Measurements from ENCODE around the gene POU6F1.
"Not testable (repeated sequence)": the region's sequence is repeated elsewhere in the genome, so short reads cannot be mapped to it uniquely, and the experiment has no call there.

The POU6F1 gene, protein sequence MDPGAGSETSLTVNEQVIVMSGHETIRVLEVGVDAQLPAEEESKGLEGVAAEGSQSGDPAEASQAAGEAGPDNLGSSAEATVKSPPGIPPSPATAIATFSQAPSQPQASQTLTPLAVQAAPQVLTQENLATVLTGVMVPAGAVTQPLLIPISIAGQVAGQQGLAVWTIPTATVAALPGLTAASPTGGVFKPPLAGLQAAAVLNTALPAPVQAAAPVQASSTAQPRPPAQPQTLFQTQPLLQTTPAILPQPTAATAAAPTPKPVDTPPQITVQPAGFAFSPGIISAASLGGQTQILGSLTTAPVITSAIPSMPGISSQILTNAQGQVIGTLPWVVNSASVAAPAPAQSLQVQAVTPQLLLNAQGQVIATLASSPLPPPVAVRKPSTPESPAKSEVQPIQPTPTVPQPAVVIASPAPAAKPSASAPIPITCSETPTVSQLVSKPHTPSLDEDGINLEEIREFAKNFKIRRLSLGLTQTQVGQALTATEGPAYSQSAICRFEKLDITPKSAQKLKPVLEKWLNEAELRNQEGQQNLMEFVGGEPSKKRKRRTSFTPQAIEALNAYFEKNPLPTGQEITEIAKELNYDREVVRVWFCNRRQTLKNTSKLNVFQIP

DNA sequence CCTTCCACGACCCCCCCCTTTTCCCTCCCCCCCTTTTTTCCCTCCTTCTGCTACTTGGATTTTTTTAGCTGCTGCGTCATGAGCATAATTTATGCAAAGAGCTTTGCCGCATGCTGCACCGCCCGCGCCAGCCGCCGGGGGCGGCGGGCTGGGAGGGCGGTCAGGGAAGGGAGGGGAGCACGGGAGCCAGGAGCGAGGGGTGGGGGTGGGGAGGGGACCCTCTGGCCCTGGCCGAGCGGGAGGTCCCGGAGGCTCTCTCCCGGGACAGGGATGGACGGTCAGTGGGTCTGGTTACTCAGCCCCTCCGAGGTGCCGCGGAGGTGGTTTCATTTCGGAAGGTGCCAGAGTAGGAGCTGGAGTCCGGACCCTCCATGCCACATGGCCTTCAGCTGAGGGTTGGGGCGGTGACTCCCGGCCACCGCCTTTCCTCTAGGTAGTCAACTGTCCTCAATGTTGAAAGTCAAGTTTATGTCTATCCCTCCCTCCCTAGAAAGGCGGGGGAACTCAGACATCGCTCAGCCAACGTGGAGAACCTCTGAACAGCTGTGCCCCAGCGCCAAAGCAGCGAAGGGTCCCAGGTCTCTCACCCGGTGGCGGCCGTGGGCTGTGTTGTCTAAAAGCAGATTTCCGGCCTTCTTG lies at the start of gene POU6F1:
TSS of gene POU6F1 (minus strand) at position 95 of the 639 bp plus-strand sequence. CDS start 11,226 bp downstream, outside the sequence.
- peak; percentile 5 for DNase-seq

DNA sequence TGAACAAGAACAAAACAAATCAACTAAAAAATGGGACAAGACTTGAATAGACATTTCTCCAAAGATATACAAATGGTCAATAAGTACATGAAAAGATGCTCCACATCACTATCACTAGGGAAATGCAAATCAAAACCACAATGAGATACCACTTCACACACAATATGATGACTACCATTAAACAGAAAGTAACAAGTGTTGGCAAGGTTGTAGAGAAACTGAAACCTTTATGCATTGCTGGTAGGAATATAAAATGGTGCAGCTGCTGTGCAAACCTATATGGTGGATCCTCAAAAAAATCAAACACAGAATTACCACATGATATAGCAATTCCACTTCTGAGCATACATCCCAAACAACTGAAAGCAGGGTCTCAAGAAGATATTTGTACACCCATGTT lies 47.2 kb upstream of the POU6F1 start:
- no peak for DNase-seq

DNA sequence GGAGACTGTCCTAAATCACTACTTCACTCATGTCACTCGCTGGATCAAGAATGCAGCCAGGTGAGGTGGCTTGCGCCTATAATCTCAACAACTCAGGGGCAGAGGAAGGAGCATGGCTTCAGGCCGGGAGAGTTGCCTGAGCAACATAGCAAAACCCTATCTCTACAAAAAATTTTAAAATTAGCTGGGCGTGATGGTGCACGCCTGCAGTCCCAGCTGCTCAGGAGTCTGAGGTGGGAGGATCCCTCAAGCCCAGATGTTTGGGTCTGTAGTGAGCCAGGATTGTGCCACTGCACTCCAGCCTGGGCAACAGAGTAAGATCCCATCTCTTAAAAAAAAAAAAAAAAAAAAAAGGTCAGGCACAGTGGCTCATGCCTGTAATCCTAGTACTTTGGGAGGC lies 46.4 kb upstream of the POU6F1 start:
- no peak for DNase-seq

DNA sequence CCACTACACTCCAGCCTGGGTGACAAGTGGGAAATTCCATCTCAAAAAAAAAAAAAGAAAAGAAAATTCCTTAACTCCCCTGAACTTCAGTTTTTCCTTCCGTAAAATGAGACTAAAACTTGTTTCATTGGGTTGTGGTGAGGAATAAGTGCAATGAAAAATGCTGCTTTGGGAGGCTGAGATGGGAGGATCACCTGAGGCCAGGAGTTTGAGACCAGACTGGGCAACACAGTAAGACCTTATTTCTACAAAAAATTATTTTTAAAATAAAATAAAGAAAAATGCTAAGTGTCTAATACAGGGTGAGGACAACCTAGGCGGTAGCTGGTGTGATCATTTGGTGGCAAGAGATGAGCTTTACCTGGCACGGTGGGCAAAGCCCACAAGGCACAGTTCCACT lies 45.5 kb upstream of the POU6F1 start:
- no peak for DNase-seq

DNA sequence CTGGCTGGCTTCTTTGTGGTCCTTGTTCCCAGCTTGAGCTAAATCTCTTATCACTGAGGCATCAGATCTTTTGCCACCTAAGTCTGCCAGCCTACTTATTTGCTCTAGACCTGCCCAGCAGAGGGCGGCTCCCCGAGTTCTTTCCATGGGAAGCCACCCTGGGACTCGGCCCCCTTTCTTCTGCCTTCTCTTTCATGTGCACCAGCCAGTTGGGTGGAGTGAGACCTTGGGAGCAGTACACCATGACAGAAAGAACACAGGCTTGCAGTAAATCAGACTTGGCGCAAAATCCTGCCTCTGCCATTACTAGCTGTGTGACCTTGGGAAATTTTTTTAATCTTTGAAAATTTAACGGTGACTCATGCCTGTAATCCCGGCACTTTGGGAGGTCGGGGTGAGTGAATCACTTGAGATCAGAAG lies 44.9 kb upstream of the POU6F1 start:
- peak; percentile 29 for DNase-seq

DNA sequence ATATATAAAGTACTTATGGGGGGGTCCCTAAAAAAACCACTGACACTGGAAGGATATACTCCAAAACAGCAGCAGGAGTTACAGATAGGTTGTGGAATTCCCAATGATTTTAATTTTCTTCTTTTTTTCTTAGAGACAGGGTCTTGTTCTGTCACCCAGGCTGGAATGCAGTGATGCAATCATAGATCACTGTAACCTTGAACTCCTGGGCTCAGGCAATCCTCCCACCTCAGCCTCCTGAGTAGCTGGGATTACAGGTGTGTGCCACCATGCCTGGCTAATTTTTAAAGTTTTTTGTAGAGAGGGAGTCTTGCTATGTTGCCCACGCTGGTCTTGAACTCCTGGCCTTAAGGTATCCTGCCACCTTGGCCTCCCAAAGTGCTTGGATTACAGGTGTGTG lies 41.7 kb upstream of the POU6F1 start:
- DNase-seq, result not testable (repeated sequence)

DNA sequence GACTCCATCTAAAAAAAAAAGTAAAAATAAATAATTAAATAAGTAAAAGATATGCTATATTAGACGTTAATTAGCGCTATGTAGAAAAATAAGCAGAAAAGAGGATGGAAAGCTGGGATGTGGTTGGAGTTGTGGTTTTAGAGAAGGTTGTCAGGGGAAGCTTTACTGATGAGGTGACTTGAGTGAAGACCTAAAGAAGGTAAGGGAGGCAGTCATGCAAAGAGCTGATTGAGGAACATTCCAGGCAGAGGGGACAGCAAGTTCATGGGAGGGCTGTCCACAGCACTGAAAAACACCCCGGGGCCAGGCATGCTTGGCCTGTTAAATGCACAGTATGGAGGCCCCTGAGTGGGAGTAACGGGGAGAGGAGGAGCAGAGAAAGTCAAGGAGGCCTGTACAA lies 36.7 kb upstream of the POU6F1 start:
- DNase-seq, result no peak

DNA sequence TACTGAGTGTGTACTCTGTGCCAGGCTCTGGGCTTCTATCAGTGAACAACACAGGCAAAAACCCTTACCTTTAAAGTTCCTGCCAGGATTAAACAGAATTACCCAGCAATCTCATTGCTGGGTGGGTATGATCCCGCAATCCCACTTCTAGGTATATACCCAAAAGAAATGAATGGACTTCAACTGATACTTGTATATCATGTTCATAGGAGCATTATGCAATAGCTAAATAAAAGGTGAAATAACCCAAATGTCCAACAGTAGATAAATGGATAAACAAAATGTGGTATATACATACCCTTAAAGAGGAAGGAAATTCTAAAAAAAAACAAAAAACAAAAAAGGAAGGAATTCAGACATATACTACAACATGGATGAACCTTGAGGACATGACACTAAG lies 35.4 kb upstream of the POU6F1 start:
- DNase-seq, result no peak

DNA sequence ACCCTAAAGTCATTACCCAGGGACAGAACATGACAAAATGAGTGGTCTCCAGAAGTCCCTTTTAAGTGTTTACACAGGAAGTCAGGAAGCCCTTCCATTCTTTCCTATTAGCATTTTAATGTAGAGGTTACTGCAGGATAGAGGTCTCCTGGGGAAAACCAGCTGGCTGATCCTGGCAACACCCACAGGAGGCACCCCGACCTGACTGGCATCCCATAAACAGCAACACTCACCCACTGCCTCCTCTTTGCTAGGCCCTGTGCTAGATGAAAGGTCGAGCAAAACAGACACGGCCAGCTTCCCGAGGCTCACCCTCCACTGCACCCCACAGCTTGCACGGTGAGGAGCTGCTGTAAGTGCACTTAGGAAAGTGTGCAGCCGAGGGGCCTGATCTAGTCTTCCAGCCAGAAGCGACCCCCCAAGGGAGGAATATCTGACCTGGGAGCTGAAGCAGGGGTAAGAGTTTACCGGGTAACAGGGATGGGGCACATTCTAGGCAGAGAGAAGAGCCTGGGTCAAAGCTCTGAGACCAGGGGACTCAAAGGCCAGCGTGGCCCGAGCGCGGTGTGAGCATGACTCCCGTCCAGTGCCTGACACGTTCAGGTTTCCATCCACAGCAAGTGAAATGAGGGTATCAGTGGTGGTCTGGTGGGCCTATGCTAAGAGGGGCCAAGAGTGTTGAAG lies 29.8 kb upstream of the POU6F1 start:
- no peak for DNase-seq

DNA sequence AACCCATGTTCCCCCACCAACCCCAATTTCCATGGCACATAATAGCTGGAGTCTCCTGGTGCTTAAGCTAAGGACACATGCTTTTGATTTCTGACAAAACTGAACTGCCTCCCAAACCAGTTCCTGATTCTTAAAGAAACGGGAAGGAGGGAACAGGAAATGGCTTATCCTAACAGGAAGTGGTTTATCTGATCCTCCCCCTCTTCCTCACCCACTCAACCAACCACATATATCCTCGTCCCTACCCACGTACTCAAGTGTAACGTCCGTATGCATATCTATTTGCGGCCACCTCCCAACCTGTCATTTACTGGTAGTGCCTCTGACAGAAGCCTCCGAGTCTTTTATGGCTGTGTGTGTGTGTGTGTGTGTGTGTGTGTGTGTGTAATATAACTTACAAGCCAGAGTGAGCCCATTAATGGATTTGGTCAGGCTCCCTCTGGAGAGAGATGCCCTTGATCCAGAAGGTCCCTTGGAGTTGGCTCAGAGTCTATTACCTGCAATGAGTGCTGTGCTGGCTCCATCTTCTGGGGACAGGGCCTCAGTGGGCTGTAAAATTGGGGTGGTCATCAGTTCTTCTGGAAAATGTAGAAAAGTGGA lies 28.5 kb upstream of the POU6F1 start:
- DNase-seq, result peak; percentile 74

DNA sequence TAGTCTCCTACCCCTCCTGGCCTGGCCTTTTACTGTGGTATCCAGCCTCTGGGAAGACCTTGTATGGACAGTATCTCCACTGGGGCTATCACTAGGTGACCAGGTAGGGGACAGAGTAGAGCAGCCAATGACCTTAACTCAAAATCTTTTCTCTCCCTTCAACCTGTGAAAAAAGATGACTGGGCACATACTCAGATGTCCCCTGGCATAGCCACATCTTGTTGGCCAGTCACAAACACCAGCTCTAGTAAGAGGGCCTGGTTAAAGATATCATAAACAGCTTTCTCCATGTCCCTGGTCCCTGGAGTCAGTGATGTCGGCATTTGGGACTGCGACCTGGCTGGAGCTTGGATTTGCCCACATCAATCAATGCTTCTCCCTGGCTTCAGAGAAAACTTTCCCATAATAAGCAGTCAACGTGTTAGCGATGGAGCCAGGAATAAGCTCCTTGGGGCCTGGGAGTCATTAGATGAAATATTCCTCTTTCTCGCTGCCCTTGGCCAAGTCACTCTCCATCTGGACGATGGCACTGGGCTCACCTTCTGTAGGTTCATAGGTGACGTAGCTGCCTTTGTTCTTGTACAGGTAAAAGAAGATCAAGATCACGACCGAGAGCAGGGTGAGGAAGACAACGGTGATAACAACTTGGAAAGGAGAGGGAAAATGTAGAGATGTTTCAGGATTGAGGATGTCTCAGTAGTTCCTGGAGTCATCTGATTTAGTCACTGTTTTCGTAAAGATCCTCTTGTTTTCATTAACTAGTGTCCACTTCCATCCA lies 27.8 kb upstream of the POU6F1 start:
- DNase-seq, result no peak

DNA sequence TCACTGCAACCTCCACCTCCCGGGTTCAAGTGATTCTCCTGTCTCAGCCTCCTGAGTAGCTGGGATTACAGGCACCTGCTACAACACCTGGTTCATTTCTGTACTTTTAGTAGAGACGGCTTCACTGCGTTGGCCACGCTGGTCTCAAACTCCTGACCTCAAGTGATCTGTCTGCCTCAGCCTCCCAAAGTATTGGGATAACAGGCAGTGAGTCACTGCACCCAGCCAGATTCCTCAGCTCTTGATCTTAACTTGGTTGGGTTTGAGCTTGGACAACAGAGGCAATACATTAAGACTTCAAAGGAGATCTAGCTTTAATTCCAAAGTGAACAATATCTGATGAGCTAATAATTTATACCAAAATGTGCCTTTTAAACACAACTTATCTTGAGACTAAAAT lies 26.4 kb upstream of the POU6F1 start:
- DNase-seq, result no peak

DNA sequence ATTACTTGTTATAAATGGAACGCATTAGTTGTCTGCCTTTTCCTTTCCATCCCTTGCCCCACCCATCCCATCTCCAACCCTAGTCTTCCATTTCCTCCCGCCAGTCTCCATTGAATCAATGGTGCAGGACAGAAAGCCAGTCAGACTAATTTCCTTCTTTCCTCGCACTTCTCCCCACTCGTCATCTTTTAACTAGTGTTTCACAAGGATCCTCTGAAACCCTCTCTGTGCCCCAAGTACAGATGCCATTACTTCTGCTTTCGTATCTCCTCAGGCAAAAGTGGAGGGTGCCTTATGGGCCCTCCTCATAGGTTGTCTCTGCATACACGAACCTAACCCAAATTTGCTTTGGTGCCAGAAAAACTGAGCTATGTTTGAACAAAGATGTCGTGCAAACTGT lies 25.0 kb upstream of the POU6F1 start:
- peak; percentile 68 for DNase-seq

DNA sequence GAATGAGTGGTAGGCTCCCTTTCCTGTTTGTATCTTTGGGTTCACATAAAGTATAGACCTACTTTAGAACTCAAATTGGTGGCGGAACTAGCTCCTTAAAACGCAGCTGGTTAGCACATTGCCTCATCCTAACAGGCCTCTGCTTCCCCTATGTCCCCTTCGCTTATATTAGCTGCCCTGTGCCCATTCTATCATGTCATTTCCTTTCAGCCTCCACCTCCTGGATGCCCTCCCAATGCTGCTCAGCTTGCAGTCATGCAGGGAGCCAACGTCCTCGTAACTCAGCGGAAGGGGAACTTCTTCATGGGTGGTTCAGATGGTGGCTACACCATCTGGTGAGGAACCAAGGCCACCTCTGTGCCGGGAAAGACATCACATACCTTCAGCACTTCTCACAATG lies 24.3 kb upstream of the POU6F1 start:
- peak; percentile 86 for DNase-seq

DNA sequence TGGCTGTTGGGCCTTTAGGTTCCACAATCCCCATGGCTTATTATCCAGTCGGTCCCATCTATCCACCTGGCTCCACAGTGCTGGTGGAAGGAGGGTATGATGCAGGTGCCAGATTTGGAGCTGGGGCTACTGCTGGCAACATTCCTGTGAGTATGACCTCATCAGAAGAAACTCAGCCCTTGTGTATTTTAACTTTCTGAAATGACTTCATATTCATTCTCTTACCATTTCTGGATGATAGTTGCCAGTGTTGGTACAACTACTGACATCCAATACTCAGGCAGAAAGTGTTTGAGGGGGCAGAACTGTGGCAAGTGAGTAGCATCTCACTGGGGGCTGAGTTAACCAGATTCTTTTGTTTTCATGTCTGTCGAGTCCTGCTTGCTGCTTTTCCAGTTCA lies 23.1 kb upstream of the POU6F1 start:
- DNase-seq, result no peak

DNA sequence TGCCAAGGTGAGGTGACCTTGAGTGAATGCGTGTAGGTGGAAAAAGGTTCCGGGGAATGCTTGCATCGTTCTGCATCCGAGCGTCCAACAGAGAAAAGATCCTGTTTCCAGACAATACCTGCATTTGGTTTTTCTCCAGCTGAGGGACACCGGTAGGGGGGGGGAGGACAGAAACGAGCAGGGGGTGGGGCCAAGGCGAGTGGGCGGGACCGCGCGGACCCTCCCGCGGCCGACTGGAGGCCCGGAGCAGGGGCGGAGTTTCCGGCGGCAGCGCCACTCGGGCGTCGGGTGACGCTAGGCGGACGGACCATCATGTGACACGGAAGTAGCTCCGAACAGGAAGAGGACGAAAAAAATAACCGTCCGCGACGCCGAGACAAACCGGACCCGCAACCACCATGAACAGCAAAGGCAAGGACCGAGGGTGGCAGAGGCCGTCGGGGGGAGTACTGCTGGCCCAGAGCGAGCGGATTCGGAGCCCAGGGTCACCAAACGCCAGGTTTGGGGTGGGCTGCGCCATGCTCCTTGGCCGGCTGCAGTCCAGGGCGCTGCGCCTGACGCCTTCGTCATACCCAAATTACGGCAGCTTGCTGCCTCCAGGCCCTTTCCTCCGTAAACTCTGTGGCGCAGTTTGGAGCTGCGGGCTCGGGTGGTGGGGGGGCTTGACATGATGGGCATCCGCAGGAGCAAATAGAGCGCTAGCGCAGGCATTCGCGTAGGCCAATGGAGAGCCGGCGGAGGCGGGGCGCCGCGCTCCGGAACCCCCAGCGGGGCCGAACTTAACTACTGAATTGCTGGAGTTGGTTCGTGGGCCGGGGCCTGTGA lies 20.9 kb upstream of the POU6F1 start, which contains the start of gene DAZAP2:
TSS of gene DAZAP2 (plus strand) at position 317 of the 825 bp plus-strand sequence. CDS start at position 399, 82 bp downstream.
- DNase-seq, result peak; percentile 85

DNA sequence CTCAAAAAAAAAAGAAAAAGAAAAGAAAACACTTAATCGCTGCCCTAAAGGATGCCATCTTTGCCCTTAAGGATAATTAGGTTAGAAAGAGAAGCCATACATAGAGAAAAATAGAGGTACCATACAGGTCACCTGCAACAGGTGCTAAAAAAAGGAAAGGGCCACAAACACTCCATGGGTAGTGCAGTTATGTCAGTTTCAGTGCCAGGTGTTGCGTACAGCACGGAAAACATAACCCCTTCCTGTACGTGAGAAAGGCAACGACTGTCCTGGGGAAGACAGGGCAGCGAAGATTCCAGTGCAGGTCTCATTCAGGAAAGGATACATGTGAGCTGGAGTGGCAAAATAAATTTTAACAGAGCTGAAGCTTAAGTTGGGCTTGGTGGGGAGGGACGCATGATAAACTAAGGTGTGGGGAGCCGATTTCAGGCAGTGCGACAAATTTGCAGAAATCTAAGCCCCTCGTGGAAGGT lies 20.2 kb upstream of the POU6F1 start:
- DNase-seq, result no peak

DNA sequence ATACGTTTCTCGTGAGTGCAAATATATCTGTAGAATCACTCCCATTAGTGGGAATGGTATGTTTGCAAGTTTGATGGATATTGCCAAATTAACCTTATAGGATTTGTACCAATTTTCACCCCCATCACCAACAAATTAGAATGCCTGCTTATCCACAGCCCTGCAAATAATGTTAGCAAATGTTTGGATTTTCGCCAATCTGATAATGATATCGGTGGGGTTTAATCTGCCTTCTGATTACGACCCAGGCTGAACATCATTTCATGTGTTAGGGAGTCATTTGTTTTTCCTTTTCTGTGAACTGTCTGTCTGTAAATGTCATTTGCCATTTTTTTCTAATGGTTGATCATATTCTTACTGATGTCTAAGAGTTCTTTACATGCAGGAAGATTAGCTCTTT lies 16.7 kb upstream of the POU6F1 start:
- no peak for DNase-seq

DNA sequence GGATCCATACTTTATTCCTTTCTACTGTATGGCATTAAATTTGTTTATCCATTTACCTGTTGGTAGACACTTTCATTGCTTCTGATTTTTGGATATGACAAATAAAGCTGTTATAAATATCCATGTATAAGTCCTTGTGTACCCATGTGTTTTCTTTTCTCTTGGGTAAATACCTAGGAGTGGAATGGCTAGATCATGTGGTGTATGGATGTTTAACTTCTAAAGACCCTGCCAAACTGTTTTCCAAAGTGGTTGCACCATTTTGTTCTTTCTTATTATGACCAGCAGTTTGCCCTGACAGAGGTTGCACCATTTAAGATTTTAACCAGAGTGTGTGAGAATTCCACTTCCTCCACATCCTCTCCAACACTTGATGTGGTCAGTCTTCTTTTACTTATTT lies 14.8 kb upstream of the POU6F1 start:
- no peak for DNase-seq

DNA sequence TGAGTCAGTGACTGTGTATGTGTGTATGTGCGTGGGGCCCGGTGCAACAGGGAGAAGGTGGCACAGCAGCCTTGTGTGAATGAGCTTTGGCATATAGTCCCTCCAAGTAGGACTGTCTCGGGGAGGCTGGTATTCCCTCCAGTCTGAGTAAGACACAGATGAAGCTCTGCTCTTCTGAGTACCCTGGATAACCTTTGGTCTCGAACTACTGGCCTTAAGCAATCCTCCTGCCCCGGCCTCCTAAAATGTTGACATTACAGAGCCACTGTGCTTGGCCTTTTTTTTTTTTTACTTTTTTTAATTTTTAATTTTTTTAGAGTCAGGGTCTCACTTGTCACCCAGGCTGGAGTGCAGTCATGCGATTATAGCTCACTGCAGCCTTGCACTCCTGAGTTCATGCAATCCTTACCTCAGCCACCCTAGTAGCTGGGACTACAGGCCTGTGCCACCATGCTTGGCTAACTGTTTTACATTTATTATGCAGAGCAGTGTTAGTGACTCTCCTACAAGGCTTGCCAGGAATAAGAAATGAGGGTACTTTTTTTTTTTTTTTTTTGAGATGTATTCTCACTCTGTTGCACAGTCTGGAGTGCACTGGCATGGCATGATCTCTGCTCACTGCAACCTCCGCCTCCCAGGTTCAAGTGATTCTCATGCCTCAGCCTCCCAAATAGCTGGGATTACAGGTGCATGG lies 11.4 kb upstream of the POU6F1 start:
- DNase-seq, result no peak

All from SIG-M5 (cell line).